HG03469 (cell line): Measurements from ENCODE around the gene MFNG.
A peak's percentile ranks its signal among the peaks of the same experiment; 100 is the strongest.
"Not testable (repeated sequence)": the region's sequence is repeated elsewhere in the genome, so short reads cannot be mapped to it uniquely, and the experiment has no call there.

Experiments
- ATAC-seq: cut with Tn5 transposase; IDR thresholded peaks from one replicate; pipeline ENCODE4 v1.9.1; 2021; ENCODE audit warnings: mild to moderate bottlenecking, moderate library complexity, moderate number of reproducible peaks; ENCODE audit not compliant: unreplicated experiment

The MFNG gene

GRCh38 chr22:37486224-37486845, at the start of gene MFNG:
TSS of gene MFNG (minus strand) at chr22:37486384. CDS start at chr22:37486177, 207 bp downstream.
- ATAC-seq, result peak; percentile 39

GRCh38 chr22:37535159-37535558, 49.0 kb upstream of the MFNG start:
- no peak for ATAC-seq

DNA sequence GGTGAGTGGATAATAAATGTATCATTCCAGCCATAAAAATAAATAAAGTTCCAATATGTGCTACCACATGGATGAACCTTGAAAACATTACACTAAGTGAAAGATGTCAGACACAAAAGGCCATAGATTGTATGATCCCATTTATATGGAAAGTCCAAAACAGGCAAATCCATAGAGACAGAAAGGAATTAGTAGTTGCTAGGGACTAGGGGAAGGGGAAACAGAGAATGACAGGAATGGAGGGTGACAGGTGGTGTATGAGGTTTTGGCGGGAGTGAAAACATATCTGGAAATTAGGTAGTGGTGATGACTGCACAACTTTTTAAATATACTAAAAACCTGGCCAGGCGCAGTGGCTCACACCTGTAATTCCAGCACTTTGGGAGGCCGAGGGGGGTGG, 48.3 kb upstream of the MFNG start:
- no peak for ATAC-seq

DNA sequence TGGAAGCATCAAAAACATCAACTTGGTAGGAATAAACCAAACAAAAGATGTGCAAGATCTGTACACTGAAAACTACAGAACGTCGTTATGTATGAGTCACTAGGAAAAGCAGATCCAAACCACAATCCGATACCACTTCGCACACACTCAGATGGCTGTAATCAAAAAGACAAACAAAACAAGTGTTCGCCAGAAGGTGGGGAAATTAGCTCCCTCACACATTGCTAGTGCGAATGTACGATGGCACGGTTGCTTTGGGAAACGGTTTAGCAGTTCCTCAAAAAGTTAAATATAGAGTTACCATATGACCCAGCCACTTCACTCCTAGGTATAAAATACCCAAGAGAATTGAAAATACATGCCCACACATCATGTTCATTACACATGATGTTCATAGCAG, 47.8 kb upstream of the MFNG start:
- ATAC-seq, result no peak

DNA sequence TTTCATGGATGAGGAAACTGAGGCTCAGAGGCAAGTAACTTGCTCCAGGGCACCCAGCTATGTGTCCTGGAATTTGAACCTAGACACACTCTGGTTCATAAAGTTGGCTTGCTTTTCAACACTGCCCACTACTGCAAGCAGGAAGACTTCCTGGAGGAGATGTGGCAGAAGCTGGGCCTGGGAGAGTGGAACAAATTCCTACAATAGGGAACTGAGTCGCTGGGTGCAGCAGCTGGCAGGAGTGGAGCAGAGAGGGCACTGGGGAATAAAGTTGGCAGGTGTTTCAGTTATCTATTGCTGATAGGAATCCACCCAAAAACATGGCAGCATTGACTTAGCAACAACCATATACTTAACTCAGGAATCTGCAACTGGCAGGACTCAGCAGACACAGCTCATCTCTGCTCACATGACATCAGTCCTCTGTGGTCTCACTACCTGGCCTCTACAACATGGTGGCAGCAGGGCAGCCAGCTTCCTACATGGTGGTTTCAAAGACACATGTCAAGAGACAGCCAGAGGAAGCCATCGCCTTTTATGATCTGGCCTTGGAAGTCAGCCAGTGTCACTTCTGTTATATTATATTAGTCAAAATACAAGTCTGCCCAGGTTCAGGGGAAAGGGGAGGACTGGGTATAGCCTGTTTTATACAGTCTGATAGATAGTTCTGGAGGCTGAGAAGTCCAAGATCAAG, 43.6 kb upstream of the MFNG start:
- ATAC-seq, result no peak

GRCh38 chr22:37527952-37528351, 41.8 kb upstream of the MFNG start:
- ATAC-seq, result not testable (repeated sequence)

- ATAC-seq, result not testable (repeated sequence)
Observed at GRCh38 chr22:37527081-37527752, 41.0 kb upstream of the MFNG start.

DNA sequence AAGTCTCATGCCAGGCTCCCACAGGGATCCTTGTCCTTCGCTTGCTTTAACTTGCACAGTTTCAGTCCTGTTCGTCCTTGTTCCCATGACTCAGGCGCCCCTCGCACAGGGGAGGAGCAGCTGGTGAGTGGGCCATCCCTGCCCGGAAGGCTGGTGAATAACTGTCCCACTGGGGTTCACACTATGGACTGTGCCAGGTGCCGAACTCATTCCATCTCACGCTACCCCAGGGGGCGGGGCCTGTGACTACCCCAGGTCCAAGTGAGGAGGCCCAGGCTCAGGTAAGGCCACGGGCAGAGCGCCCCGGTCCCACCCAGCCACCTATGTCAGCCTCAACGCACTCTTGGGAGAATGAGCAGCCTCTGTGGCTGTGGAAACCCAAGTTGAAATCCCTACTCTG, 40.2 kb upstream of the MFNG start:
- ATAC-seq, result no peak

DNA sequence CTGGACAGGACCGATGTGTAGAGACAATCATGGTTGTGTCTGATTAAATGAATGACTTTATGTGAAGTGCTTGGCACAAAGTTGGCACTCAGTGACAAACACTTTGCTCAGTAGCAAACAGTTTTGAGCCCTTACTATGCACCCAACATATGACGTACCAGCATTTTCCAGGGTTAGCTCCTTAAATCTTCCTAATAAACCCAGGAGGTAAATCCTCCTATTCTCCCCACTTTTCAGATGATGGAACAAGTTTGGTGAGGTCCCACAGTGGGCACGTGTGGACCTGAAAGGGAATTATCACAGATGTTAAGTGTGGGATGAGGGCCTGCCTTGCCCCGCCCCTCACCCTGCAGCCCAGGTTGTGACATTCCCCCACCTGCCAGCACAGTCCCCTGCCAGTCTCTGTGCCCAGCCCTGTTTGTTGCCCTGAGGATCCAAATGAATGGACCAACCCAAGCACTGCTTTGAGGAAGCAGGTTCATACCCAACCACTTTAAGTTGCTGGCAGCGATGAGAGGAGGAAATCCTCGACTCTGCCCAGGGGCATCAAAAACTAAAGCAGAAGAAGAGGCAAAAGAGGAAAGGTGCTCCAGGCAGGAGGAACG, 39.7 kb upstream of the MFNG start:
- no peak for ATAC-seq

- ATAC-seq, result no peak
Observed at GRCh38 chr22:37525073-37525745, 39.0 kb upstream of the MFNG start.

- no peak for ATAC-seq
Observed at GRCh38 chr22:37522482-37522881, 36.3 kb upstream of the MFNG start.

DNA sequence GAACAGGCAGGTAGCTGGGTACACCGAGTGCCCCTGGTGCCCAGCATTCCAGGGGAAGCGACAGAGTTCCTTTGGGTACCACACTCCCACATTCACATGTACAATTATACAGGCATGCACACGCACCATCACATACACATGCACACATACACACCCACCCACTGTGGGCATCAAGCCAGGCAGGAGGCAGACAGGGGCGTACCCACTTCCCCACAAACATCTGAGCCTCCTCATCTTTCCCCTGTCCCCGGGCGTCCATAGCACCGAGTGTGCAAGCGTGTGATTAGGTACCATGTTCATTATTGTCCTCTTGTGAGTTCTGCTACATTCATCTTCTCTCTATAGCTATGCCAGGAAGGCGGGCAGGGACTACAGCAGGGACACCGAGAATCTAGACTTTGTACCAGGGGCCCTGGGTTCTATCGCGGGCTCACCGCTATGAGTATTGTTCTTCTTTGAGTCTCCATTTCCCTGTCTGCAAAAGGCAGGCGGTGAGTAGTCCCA, 35.1 kb upstream of the MFNG start:
- no peak for ATAC-seq

- ATAC-seq, result no peak
Observed at GRCh38 chr22:37520776-37521191, 34.6 kb upstream of the MFNG start.

DNA sequence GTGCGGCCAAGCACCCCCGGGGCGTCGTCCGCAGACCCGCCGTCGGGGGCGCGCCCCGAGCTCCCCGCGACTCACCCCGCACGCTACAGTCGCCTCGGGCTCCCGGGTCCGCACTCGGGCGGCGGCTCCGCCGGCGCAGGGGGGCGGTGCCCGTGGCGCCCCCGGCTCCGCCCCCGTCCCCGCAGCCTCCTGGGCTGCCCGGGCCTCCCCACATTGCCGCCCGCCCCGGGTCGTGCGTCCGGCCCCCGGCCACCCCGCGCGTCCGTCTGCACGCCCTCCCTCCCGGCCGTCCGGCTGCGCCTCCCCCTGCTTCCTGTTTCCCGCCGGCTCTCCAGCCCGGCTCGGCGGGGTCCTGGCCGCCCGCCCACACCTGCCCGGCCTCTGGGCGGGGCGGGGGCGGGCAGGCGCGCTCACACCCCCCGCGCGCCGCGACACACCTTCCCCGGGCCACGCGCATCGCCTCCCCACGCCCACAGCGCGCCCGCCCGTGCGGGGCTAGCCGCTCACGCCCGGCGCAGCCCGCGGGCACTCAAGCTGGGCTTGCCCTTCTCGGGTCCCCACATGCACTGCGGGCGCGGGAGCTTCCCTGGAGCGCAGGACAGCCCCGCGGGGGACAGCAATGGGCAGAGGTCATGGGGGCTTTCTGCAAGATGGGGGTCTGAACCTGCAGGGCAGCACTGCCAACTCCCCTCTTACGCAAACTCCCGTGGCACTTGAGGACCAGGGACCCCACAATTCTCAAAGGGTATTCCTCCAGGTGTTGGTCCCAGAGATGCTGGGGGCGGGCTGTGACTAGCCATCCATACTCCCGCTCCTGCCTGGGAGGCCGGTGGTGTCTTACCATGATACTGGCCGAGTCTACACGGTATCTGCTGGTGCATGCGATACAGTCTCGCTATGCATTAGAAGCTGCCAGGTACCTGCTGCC, 33.3 kb upstream of the MFNG start, which contains the start of gene CARD10:
CARD10 (minus strand) TSS at position 148 of the 928 bp plus-strand sequence. CDS start 215 bp downstream, outside the sequence.
- no peak for ATAC-seq

DNA sequence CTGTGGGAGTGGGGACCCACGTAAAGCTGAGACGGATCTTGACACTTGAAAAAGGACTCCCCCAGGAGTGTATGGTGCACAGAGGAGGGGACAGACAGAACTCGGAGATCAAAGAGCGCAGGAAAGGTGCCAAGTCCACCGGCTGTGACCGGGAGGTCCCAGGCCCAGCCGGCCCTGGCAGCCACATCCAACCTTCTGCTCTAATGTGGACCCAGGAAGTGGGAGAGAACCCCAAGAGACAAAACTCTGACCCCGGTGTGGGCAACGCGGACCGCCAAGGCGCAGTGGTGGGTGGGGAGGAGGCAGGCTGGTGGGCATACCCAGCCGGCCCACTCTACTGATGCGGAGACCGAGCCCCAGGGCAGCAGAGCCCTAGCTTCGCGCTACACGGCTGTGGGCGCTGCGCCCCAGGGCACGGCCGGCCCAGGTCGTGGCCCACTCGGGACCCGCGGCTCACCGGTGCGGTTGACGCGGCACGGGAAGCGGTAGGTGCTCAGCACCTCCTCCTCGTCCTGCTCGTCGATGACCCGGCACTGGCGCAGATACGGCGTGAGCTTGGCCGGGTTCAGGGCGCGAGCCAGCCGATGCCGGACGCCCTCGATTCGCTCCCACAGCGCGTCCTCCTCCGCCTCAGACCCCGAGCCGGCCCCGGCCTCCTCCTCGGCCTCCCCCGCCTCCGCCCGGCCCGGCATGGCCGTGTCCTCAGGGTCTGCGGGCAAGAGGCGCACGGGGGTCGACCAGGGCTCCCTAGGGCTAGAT, 32.5 kb upstream of the MFNG start:
- ATAC-seq, result no peak

DNA sequence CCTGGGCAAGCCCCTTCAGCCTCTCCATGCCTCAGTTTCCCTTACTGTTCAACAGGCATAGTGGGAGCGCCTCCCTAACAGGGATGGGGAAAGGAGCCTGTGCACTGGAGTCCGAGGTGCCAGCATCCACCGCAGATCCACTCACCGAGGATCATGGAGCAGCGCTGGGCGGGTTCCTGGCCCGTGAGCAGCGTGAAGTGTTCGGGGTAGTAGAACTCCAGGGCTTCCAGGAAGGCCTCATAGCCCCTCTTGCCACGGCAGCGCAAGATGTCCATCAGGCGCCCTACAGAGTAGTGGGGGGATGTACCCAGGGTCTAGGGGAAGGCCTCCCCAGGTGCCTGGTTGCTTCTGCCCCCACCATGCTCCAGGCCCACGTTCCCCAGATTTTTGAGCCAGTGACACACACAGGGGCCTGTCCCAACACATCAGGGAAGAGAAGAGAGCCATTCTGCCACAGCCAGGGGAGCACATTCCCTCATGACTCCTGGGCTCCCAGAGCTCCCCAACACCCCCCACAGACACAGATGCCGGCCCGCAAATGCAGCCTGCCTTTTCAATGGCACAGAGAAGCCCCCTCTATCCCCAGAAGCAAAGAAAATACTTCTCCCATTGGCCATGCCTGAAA, 31.8 kb upstream of the MFNG start:
- no peak for ATAC-seq

DNA sequence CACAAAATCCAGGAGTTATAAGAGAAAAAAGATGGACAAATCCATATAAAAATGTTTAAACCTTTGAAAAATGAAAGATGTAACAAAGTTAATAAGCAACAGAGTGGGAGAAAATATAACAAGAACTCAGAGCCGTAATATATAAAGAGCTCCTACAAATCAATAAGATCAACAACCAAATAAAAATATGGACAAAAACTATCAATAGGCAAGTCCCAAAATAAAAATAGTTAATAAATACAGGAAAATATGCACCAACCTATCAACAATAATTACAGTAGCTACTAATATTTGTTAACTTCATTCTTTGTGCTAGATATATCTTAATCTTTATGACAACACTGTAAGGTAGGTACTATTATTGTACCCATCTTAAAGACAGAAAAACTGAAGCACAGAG, 30.3 kb upstream of the MFNG start:
- no peak for ATAC-seq

DNA sequence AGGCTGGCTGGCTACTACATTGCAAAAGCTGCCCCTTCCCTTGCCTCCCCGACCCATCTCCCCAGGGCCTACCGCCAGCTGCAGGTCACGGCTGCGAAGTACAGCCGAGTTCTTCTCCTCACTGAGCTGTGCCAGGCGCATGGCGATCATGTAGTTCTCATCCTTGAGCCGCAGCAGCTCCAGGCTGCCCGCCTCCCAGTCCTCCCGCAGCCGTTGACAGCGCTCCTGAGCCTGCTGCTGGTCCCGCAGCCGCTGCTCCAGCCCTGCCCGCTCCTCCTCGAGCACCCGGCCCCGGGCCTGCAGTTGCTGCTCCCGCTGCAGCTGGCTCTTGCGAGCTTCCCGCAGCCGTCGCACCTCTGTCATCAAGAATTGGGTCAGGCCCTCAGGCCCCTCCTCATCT, 29.7 kb upstream of the MFNG start:
- no peak for ATAC-seq
